ENCODE measurements around the gene LRRC71. TPM values are rescaled to one million over a fixed set of nuclear protein-coding genes. Genes with fewer than 3 reads are reported as not detected.

The LRRC71 gene
- total and polyA plus RNA-seq, 2 of the 8 experiments (the other 6 are each of a cell fraction or from before 2014, with no cell fraction given) = 0.05 TPM; not detected in 1

DNA sequence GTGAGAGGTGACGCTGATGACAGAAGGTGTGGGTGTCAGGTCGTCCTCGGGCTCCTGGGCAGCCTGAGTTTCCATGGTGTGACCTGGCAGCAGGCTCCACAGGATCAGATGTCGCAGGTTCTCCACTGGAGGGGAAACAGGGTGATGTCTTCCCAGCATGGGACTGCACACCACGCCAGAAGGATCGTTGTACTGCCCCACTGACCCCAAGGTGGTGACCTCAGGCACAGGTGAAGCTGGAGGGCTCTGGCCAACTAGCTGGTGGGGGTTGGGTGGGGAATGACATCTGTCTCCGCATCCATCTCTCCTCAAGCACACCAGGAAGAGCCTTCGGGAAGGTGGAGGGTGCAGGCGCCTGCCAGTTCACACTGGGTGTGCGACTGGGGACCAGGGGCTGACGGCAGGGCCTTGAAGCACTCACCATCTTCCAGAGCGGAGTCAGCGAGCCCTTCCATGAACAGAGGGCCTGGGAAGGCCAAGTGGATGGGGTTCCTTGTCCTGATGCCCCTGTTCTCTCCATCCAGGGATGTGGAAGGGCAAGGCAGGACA, 19.4 kb downstream of the LRRC71 start:
- Histone ChIP-seq H3K56ac (replicated peaks; ENCODE audit: insufficient read length, low read depth, low read length) (no peak overlapping the region), H3K79me1 (ENCODE audit: low read depth, low read length) (peaks cover 2% of the 10 kb centered on the region; the same call in 1 of the 2 replicates), H4K5ac (ENCODE audit: insufficient read length, low read depth, low read length) (no peak overlapping the region), H2BK20ac (ENCODE audit: low read length) (no peak overlapping the region), H3K36me3 (ENCODE audit: control insufficient read depth in 2 of 4, insufficient read depth in 4 of 4, low read length in 3 of 4) (peaks cover 27 to 66% (median 42%) of the 10 kb centered on the region in 4 experiments), H3K4ac (replicated peaks; ENCODE audit: insufficient read length, low read depth, low read length) (no peak overlapping the region), H2BK15ac (ENCODE audit: low read length) (no peak overlapping the region), H2BK5ac (ENCODE audit: low read depth, low read length) (no peak overlapping the region), H4K8ac (ENCODE audit: extremely low read depth, insufficient read depth, low read length) (no peak overlapping the region), H3K4me2 (ENCODE audit: insufficient read depth in 1 of 2, low read depth in 2 of 2, low read length in 2 of 2) (no peak overlapping the region), H3K9me3 (ENCODE audit: insufficient read depth in 2 of 2, low read depth in 1 of 2, low read length in 1 of 2) (no peaks in the 10 kb centered on the region), H3K79me2 (ENCODE audit: control insufficient read depth in 1 of 2, insufficient read depth in 2 of 2, low read length in 2 of 2) (no peaks in the 10 kb centered on the region), H2AFZ (ENCODE audit: low read length) (no peak overlapping the region), H3K23ac (ENCODE audit: insufficient read length) (no peak overlapping the region), H3K27me3 (replicated peaks in 1 of 4; ENCODE audit: control insufficient read depth in 3 of 4, extremely low read depth in 1 of 4, insufficient read depth in 3 of 4, low read length in 3 of 4) (no peaks in the 10 kb centered on the region), H3K9ac (replicated peaks in 1 of 4; ENCODE audit: extremely low read depth in 1 of 4, low read depth in 3 of 4, low read length in 3 of 4) (no peak overlapping the region), H2BK120ac (replicated peaks; ENCODE audit: low read depth, low read length) (no peak overlapping the region), H2AK5ac (ENCODE audit: low read depth, low read length) (no peak overlapping the region), H3K4me3 (ENCODE audit: extremely low read depth in 1 of 4, insufficient read depth in 2 of 4, low read depth in 3 of 4, low read length in 4 of 4) (no peak overlapping the region), H4K20me1 (replicated peaks in 1 of 2; ENCODE audit: control insufficient read depth in 1 of 2, insufficient read depth in 2 of 2, low read length in 2 of 2) (peaks cover 8 to 9% of the 10 kb centered on the region in 2 experiments), H3K14ac (ENCODE audit: insufficient read length) (no peak overlapping the region), H4K91ac (replicated peaks; ENCODE audit: insufficient read length, low read length) (no peak overlapping the region), H3K27ac (ENCODE audit: low read depth, low read length) (no peak overlapping the region), H3K23me2 (ENCODE audit: low read depth, low read length) (no peaks in the 10 kb centered on the region; the same call in 1 of the 2 replicates), H3K18ac (ENCODE audit: extremely low read depth, low read length) (no peak overlapping the region), H2BK12ac (ENCODE audit: low read depth, low read length) (no peak overlapping the region), H3K4me1 (replicated peaks in 1 of 4; ENCODE audit: control insufficient read depth in 3 of 4, insufficient read depth in 4 of 4, low read length in 3 of 4) (peaks cover 0 to 2% (median 0%) of the 10 kb centered on the region in 4 experiments; a peak in 2 of 7 replicates)
- no peak for DNase-seq (ENCODE audit: low read depth in 1 of 2, low spot score in 2 of 2)
- CTCF ChIA-PET (ENCODE audit: partially characterized antibody) = interaction anchor here (0.6 to 2.2 kb wide), 3 partner anchors 17 to 134 kb away, joined by 3 to 9 read pairs (median 3); no protein-coding TSS in a partner anchor
- 94% methylated on average over 9 of the region's 13 CpGs; no CpG with 5 or more reads in 1 of the 2 experiments for WGBS, 2 experiments (ENCODE audit: extremely low coverage in 1 of 2, insufficient coverage in 1 of 2, insufficient read length in 1 of 2, insufficient replicate concordance in 2 of 2, low coverage in 1 of 2, low lambda C conversion rate in 2 of 2, missing lambda C conversion rate in 1 of 2)
- POLR2A ChIA-PET (ENCODE audit: partially characterized antibody) = no interaction called here
- FAIRE-seq = no peak
- no peak for TF ChIP-seq TAF1 (IDR thresholded peaks at IDR 0.05; ENCODE audit: low read depth, low read length)
- TF ChIP-seq, protein P1, sequence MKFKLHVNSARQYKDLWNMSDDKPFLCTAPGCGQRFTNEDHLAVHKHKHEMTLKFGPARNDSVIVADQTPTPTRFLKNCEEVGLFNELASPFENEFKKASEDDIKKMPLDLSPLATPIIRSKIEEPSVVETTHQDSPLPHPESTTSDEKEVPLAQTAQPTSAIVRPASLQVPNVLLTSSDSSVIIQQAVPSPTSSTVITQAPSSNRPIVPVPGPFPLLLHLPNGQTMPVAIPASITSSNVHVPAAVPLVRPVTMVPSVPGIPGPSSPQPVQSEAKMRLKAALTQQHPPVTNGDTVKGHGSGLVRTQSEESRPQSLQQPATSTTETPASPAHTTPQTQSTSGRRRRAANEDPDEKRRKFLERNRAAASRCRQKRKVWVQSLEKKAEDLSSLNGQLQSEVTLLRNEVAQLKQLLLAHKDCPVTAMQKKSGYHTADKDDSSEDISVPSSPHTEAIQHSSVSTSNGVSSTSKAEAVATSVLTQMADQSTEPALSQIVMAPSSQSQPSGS (IDR thresholded peaks at IDR 0.05; ENCODE audit: low read length) = no peak
- no peak for TF ChIP-seq CTBP2 (IDR thresholded peaks at IDR 0.05; ENCODE audit: borderline replicate concordance, insufficient read depth, insufficient read length, low read length)
- TF ChIP-seq BACH1 (IDR thresholded peaks at IDR 0.05; ENCODE audit: low read length) = no peak
- TF ChIP-seq GABPA (IDR thresholded peaks at IDR 0.05; ENCODE audit: borderline replicate concordance, insufficient read depth, low read length) = no peak
- no peak for TF ChIP-seq RXRA (IDR thresholded peaks at IDR 0.05; ENCODE audit: insufficient read depth, low read depth, low read length)
- no peak for TF ChIP-seq PHF8 (conservative IDR thresholded peaks at IDR 0.05; ENCODE audit: low read depth, low read length)
- TF ChIP-seq RBBP5 (IDR thresholded peaks at IDR 0.05; ENCODE audit: borderline replicate concordance, low read depth, low read length) = no peak
- TF ChIP-seq SAP30 (IDR thresholded peaks at IDR 0.05; ENCODE audit: insufficient read depth, insufficient replicate concordance, low read length) = no peak
- TF ChIP-seq ASH2L (IDR thresholded peaks at IDR 0.05; ENCODE audit: low read length) = no peak
- TF ChIP-seq KDM1A (IDR thresholded peaks at IDR 0.05; ENCODE audit: borderline replicate concordance, low read length) = no peak
